NB4 (cell line): ENCODE measurements around the gene SLC7A5.

Source experiments
- DNase-seq: peaks from one replicate; pipeline ENCODE4 v3.0.0; 2010; ENCODE audit warnings: low read depth
- H3K4me3 ChIP-seq: one replicate; pipeline ENCODE4 v1.5.1; 2011; ENCODE audit warnings: mild to moderate bottlenecking, low read depth, low read length, moderate library complexity
- CTCF ChIP-seq: IDR thresholded peaks from one replicate; pipeline ENCODE4 v1.5.1; 2012; ENCODE audit warnings: low read depth, low read length
- MAX ChIP-seq: IDR thresholded peaks from 2 replicates; pipeline ENCODE4 v1.6.1; 2011; ENCODE audit warnings: low read depth, low read length
- MYC ChIP-seq: IDR thresholded peaks from 2 replicates; pipeline ENCODE4 v1.6.1; 2011; ENCODE audit warnings: low read depth, low read length
- POLR2A ChIP-seq: IDR thresholded peaks from 2 replicates; pipeline ENCODE4 v1.6.1; 2011; ENCODE audit warnings: mild to moderate bottlenecking; ENCODE audit not compliant: insufficient read length; ENCODE audit errors: extremely low read depth

Gene SLC7A5

GRCh38 chr16:87844809-87845208 is 24.5 kb downstream of the SLC7A5 start:
- TF ChIP-seq MAX, result no peak
- TF ChIP-seq CTCF, result no peak
- no peak for TF ChIP-seq POLR2A
- no peak for TF ChIP-seq MYC
- H3K4me3 ChIP-seq, result no peak overlapping the region
- no peak for DNase-seq

GRCh38 chr16:87844120-87844733 is 25.1 kb downstream of the SLC7A5 start:
- peak; percentile 11 for TF ChIP-seq CTCF
- TF ChIP-seq MYC, result no peak
- TF ChIP-seq MAX, result no peak
- DNase-seq, result no peak
- H3K4me3 ChIP-seq, result no peak overlapping the region

- TF ChIP-seq POLR2A (no peak), MYC (no peak), CTCF (no peak), MAX (no peak)
- no peak overlapping the region for H3K4me3 ChIP-seq
- no peak for DNase-seq
These were observed 25.6 kb downstream of the SLC7A5 start for GRCh38 chr16:87843678-87844105.

- no peak overlapping the region for H3K4me3 ChIP-seq
- TF ChIP-seq CTCF (no peak), MAX (no peak), MYC (no peak), POLR2A (no peak)
- DNase-seq, result no peak
These were observed 27.0 kb downstream of the SLC7A5 start for GRCh38 chr16:87842209-87842869.

- no peak for TF ChIP-seq CTCF
- no peak for TF ChIP-seq MAX
- no peak for TF ChIP-seq MYC
- no peak for TF ChIP-seq POLR2A
- H3K4me3 ChIP-seq, result no peak overlapping the region
- no peak for DNase-seq
These were observed 27.7 kb downstream of the SLC7A5 start for GRCh38 chr16:87841340-87842208.
